Heart left ventricle (tissue), 16 donors: ENCODE data around the gene GLYATL2. TPM values are rescaled to one million over a fixed set of nuclear protein-coding genes. Genes with fewer than 3 reads are reported as not detected.

Experiments
- ATAC-seq, 4 donors: fragments of 200-7000 bp; cut with Tn5 transposase; one replicate each; pipeline ENCODE4 v1.9.1; 2020 to 2022; ENCODE audit warnings: moderate library complexity in 4 of 4, mild to moderate bottlenecking in 3 of 4, moderate number of reproducible peaks in 1 of 4
- DNase-seq, 5 donors: peaks; one replicate each; pipeline ENCODE4 v3.0.0-alpha.2; 2020
- H3K27ac ChIP-seq, 12 donors: fragments of 200-600 bp; sonication (generic) in 4 of 12; one replicate each; pipeline versions ENCODE4 v1.5.0 to v1.8.0; 2016 to 2022; ENCODE audit warnings: mild to moderate bottlenecking in 2 of 12
- H3K27me3 ChIP-seq, 9 donors: fragments of 200-600 bp; sonication (generic) in 2 of 9; one replicate each; pipeline versions ENCODE4 v1.5.1 to v1.8.0; 2016 to 2022; ENCODE audit warnings: mild to moderate bottlenecking in 3 of 9
- H3K36me3 ChIP-seq, 9 donors: fragments of 200-600 bp; sonication (generic) in 2 of 9; one replicate each; pipeline versions ENCODE4 v1.5.0 to v1.8.0; 2018 to 2022; ENCODE audit warnings: mild to moderate bottlenecking in 2 of 9
- H3K4me1 ChIP-seq, 12 donors: fragments of 200-600 bp; sonication (generic) in 4 of 12; one replicate each; pipeline versions ENCODE4 v1.5.0 to v1.8.0; 2016 to 2022; ENCODE audit warnings: mild to moderate bottlenecking in 3 of 12
- H3K4me3 ChIP-seq, 12 donors: fragments of 200-600 bp; sonication (generic) in 4 of 12; one replicate each; pipeline versions ENCODE4 v1.5.0 to v1.8.0; 2017 to 2022; ENCODE audit warnings: mild to moderate bottlenecking in 9 of 12, moderate library complexity in 4 of 12
- H3K9me3 ChIP-seq, 12 donors: fragments of 200-600 bp; sonication (generic) in 4 of 12; one replicate each; pipeline versions ENCODE4 v1.5.0 to v1.8.0; 2016 to 2022; ENCODE audit warnings: mild to moderate bottlenecking in 1 of 12
- POLR2A ChIP-seq, 2 donors: fragments of 450-650 bp; IDR thresholded peaks; one replicate each; pipeline ENCODE4 v1.6.1; 2017; ENCODE audit warnings: antibody characterized with exemption in 2 of 2, mild to moderate bottlenecking in 2 of 2, moderate library complexity in 2 of 2
- WGBS, 4 donors: extraction: QIAGEN DNeasy Blood & Tissue Kit in 2 of 4; methylation state at CpG; one replicate each; pipeline versions ENCODE4 v1.1.5 to v1.1.7; 2013 to 2018; 5-methylcytosine and 5-hydroxymethylcytosine counted together
- intact Hi-C, 10 donors: fragments of 100-400 bp; cut with DNase I; formaldehyde crosslinking; loops; one replicate each; pipeline versions ENCODE4 v1.11.1 to v1.14.2; 2022
- polyA plus RNA-seq, 2 donors: library from polyadenylated mRNA; stranded (reverse); fragments of 200-250 nt; gene quantifications; one replicate each; pipeline ENCODE4 v1.2.3, GENCODE V29; 2013
- total RNA-seq, 9 donors: library from RNA; depleted of rRNA in 2 of 9; stranded (reverse); fragments of >200 nt in 2 of 9; fragmentation: NEBNext Ultra II Directional in 3 of 9; extraction: Animal tissue kit (Norgen Biotek cat#: 25700) in 3 of 9; gene quantifications; one replicate each; pipeline versions ENCODE4 v1.1.0 to v1.2.4, GENCODE V29; 2016 to 2023
- TF ChIP-seq, protein P1 (sequence below), 12 donors: fragments of 200-600 bp; sonication (generic) in 4 of 12; IDR thresholded peaks; one replicate each; pipeline versions ENCODE4 v1.5.0 to v1.8.0; 2018 to 2022; ENCODE audit warnings: antibody characterized with exemption in 12 of 12, mild to moderate bottlenecking in 5 of 12
- donor health status: ischemic (EF 13 %, LVEDD 7.1; RV severe dilation, severe dysfunction).
- donor health status: healthy with polysubstance abuse.
- donor health status: DM: no; HTN: yes; CAD: no.
- donor health status: DM: no; HTN: no; CAD: no.
- donor health status: ischemic (EF 25% LVEDD 6.9; RV normal size, moderate dysfunction).
- donor health status: ischemic (EF 25% LVEDD 5.7; RV mildly dilated, moderate dysfunction).
- donor health status: healthy.
- donor health status: DM: yes; HTN: yes; CAD: no.
- donor health status: ischemic (EF 35%, LVEDD 5.7; RV mildly dilated, moderate dysfunction).
- donor health status: nonischemic (EF 11% LVEDD 7.7; RV severe dilation, severe dysfunction).
- donor health status: DM: yes; HTN: yes; CAD: no.
- donor health status: PGD.
- donor health status: ischemic (EF 29% LVEDD 5.4; RV normal size, mild dysfunction).
- donor health status: nonischemic (EF 23%, LVEDD 6.1; RV moderate dilation, normal function).

GLYATL2 gene
- total and polyA plus RNA-seq, 11 donors, result 0.15 to 0.35 (median 0.20) TPM; not detected in 7

DNA sequence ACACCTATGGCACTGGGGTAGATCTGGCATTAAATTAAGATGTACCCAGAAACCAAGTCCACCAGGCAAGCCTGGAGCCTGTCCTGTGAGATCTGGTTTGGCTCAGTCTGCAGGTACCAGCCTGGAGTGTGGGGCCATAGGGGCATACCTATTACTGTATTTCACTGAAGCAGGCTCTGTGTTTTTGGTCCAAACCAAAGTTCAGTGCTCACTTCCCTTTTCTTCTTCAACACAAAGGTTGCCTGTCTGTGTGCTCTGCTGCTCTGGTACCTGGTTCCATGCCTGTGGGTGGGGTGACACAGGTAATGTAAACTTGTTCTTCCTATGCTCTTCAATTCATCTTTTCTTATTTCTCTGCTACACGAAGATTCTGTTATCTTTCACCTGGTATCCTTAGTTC is 19.8 kb upstream of the GLYATL2 start:
- TF ChIP-seq, protein P1, sequence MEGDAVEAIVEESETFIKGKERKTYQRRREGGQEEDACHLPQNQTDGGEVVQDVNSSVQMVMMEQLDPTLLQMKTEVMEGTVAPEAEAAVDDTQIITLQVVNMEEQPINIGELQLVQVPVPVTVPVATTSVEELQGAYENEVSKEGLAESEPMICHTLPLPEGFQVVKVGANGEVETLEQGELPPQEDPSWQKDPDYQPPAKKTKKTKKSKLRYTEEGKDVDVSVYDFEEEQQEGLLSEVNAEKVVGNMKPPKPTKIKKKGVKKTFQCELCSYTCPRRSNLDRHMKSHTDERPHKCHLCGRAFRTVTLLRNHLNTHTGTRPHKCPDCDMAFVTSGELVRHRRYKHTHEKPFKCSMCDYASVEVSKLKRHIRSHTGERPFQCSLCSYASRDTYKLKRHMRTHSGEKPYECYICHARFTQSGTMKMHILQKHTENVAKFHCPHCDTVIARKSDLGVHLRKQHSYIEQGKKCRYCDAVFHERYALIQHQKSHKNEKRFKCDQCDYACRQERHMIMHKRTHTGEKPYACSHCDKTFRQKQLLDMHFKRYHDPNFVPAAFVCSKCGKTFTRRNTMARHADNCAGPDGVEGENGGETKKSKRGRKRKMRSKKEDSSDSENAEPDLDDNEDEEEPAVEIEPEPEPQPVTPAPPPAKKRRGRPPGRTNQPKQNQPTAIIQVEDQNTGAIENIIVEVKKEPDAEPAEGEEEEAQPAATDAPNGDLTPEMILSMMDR (IDR thresholded peaks at IDR 0.05), result no peak
- TF ChIP-seq POLR2A (IDR thresholded peaks at IDR 0.05), result no peak
- no peak overlapping the region for H3K27ac ChIP-seq
- no peaks in the 10 kb centered on the region for H3K27me3 ChIP-seq
- ATAC-seq (no peak), DNase-seq (no peak)
- intact Hi-C loops, result no loop called here
- no peaks in the 10 kb centered on the region for H3K4me1 ChIP-seq
- H3K4me3 ChIP-seq, result no peak overlapping the region
- WGBS, 4 donors, result 0 to 73% (median 0%) methylated on average over 1 of the region's 1 CpG
- no peaks in the 10 kb centered on the region for H3K36me3 ChIP-seq
- H3K9me3 ChIP-seq, result peaks cover 0 to 16% (median 2%) of the 10 kb centered on the region in 12 donors

DNA sequence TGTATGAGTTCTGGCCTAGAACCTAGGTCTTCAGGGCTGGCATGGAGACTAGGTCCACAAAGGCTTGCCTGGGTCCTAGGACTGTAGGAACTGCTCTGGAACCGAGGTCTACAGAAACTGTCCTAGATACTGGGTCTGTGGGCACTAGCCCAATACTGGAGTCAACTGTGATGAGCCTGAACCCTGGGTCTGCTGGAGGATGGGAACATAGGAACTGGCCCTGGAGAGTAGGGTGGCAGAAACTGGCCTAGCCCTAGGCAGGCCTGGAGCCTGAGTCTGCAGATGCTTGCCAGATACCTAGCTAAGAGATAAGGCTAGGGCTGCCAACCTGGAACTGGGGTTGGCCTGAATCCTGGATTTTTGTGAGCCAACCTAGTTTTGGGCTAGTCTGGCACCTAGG is 19.2 kb upstream of the GLYATL2 start:
- H3K27ac ChIP-seq, result no peak overlapping the region
- no peaks in the 10 kb centered on the region for H3K36me3 ChIP-seq
- ATAC-seq (no peak), DNase-seq (no peak)
- H3K9me3 ChIP-seq, result peaks cover 0 to 16% (median 2%) of the 10 kb centered on the region in 12 donors
- no peak overlapping the region for H3K4me3 ChIP-seq
- H3K27me3 ChIP-seq, result no peaks in the 10 kb centered on the region
- 17 to 53% (median 41%) methylated on average over 1 of the region's 1 CpG for WGBS, 4 donors
- intact Hi-C loops, result no loop called here
- TF ChIP-seq POLR2A (IDR thresholded peaks at IDR 0.05), result no peak
- TF ChIP-seq, protein P1 (IDR thresholded peaks at IDR 0.05), result no peak
- H3K4me1 ChIP-seq, result no peaks in the 10 kb centered on the region

DNA sequence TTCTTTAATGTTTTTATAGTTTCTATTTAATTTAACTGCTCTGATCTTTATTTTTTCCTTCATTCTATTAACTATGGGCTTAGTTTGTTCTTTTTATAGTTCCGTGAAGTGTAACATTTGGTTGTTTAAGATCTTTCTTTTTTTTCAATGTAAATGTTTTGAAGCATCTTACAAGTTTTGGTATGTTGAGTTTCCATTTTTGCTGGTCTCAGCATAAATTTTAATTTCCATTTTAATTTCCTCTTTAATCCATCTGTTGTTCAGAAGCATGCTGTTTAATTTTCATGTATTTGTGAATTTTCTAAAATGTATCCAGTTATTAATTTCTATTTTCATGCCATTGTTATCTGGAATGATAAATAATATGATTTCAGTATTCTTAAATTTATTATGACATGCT is 17.0 kb upstream of the GLYATL2 start:
- Histone ChIP-seq H3K27me3 (no peaks in the 10 kb centered on the region), H3K36me3 (no peaks in the 10 kb centered on the region), H3K27ac (no peak overlapping the region), H3K4me3 (no peak overlapping the region), H3K9me3 (peaks cover 0 to 16% (median 2%) of the 10 kb centered on the region in 12 donors), H3K4me1 (no peaks in the 10 kb centered on the region)
- no peak for DNase-seq
- WGBS, 4 donors, result 84 to 92% (median 87%) methylated on average over 1 of the region's 1 CpG
- no peak for TF ChIP-seq POLR2A (IDR thresholded peaks at IDR 0.05)
- TF ChIP-seq, protein P1 (IDR thresholded peaks at IDR 0.05), result no peak
- ATAC-seq, result no peak
- intact Hi-C loops, result no loop called here

GRCh38 chr11:58856806-58857205 is 12.3 kb upstream of the GLYATL2 start:
- peaks cover 0 to 9% (median 0%) of the 10 kb centered on the region in 12 donors for H3K9me3 ChIP-seq
- DNase-seq, result no peak
- intact Hi-C loops, result no loop called here
- TF ChIP-seq, protein P1 (IDR thresholded peaks at IDR 0.05), result no peak
- TF ChIP-seq POLR2A (IDR thresholded peaks at IDR 0.05), result no peak
- no peaks in the 10 kb centered on the region for H3K4me1 ChIP-seq
- no peak overlapping the region for H3K4me3 ChIP-seq
- H3K36me3 ChIP-seq, result no peaks in the 10 kb centered on the region
- H3K27ac ChIP-seq, result no peak overlapping the region
- ATAC-seq, result no peak
- H3K27me3 ChIP-seq, result no peaks in the 10 kb centered on the region
